Measurements from ENCODE around the gene TNRC18.

TNRC18 gene

GRCh38 chr7:5382281-5382892, 41.2 kb downstream of the TNRC18 start (continued):
- TF ChIP-seq TSHZ2 (CRISPR knock-in tag; IDR thresholded peaks at IDR 0.05): no peak

GRCh38 chr7:5381071-5381772, 42.4 kb downstream of the TNRC18 start:
- no peak for TF ChIP-seq TCF4 (CRISPR knock-in tag; IDR thresholded peaks at IDR 0.05; ENCODE audit: borderline replicate concordance)
- no peak for TF ChIP-seq SNAI2 (CRISPR knock-in tag; IDR thresholded peaks at IDR 0.05)
- TF ChIP-seq ZFP30 (CRISPR knock-in tag; IDR thresholded peaks at IDR 0.05): no peak
- TF ChIP-seq TOX (CRISPR knock-in tag; IDR thresholded peaks at IDR 0.05; ENCODE audit: borderline replicate concordance): no peak
- TF ChIP-seq ZFP3 (CRISPR knock-in tag; IDR thresholded peaks at IDR 0.05): no peak
- no peak for TF ChIP-seq BACH2 (CRISPR knock-in tag; IDR thresholded peaks at IDR 0.05; ENCODE audit: borderline replicate concordance)
- no peak for TF ChIP-seq OSR1 (CRISPR knock-in tag; IDR thresholded peaks at IDR 0.05)
- no peak for TF ChIP-seq CSDC2 (CRISPR knock-in tag; IDR thresholded peaks at IDR 0.05)
- no peak for TF ChIP-seq PATZ1 (CRISPR knock-in tag; IDR thresholded peaks at IDR 0.05; ENCODE audit: borderline replicate concordance)
- no peak for TF ChIP-seq ZNF70 (CRISPR knock-in tag; IDR thresholded peaks at IDR 0.05)
- no peak for TF ChIP-seq GLIS3 (CRISPR knock-in tag; IDR thresholded peaks at IDR 0.05)
- no peak for TF ChIP-seq ZNF565 (CRISPR knock-in tag; conservative IDR thresholded peaks at IDR 0.05; ENCODE audit: low read depth)
- no peak for TF ChIP-seq ZNF8 (CRISPR knock-in tag; IDR thresholded peaks at IDR 0.05)
- TF ChIP-seq TSHZ2 (CRISPR knock-in tag; IDR thresholded peaks at IDR 0.05): no peak
- TF ChIP-seq ARNTL (CRISPR knock-in tag; IDR thresholded peaks at IDR 0.05; ENCODE audit: borderline replicate concordance, low read depth): no peak
- ATAC-seq: no peak

- ATAC-seq: no peak
- TF ChIP-seq TOX (CRISPR knock-in tag; IDR thresholded peaks at IDR 0.05; ENCODE audit: borderline replicate concordance) (no peak), OSR1 (CRISPR knock-in tag; IDR thresholded peaks at IDR 0.05) (no peak), ZFP30 (CRISPR knock-in tag; IDR thresholded peaks at IDR 0.05) (no peak), ZFP3 (CRISPR knock-in tag; IDR thresholded peaks at IDR 0.05) (no peak), PATZ1 (CRISPR knock-in tag; IDR thresholded peaks at IDR 0.05; ENCODE audit: borderline replicate concordance) (no peak), BACH2 (CRISPR knock-in tag; IDR thresholded peaks at IDR 0.05; ENCODE audit: borderline replicate concordance) (no peak), GLIS3 (CRISPR knock-in tag; IDR thresholded peaks at IDR 0.05) (no peak), CREB5 (CRISPR knock-in tag; IDR thresholded peaks at IDR 0.05; ENCODE audit: low read depth) (no peak), ARNTL (CRISPR knock-in tag; IDR thresholded peaks at IDR 0.05; ENCODE audit: borderline replicate concordance, low read depth) (no peak), CSRNP3 (CRISPR knock-in tag; IDR thresholded peaks at IDR 0.05) (no peak), ESRRG (CRISPR knock-in tag; IDR thresholded peaks at IDR 0.05) (no peak), TSHZ2 (CRISPR knock-in tag; IDR thresholded peaks at IDR 0.05) (no peak), RARB (CRISPR knock-in tag; IDR thresholded peaks at IDR 0.05) (no peak)
These were observed 43.1 kb downstream of the TNRC18 start for GRCh38 chr7:5380350-5381070.
